Neural cell (in vitro differentiated cells): Measurements from ENCODE around the gene ADAMTS16. TPM values are rescaled to one million over a fixed set of nuclear protein-coding genes. Genes with fewer than 3 reads are reported as not detected.

Source experiments
- H2AFZ ChIP-seq: fragments of 200-600, 300-800 bp; sonication (generic), shearing (Covaris generic); 2 replicates; pipeline ENCODE4 v1.6.0; 2014; ENCODE audit warnings: low read depth, mild to moderate bottlenecking, antibody characterized with exemption, low read length, moderate library complexity
- H3F3A ChIP-seq: fragments of 200-600 bp; shearing (Covaris generic); 2 replicates; pipeline ENCODE4 v1.6.1; 2016; ENCODE audit warnings: mild to moderate bottlenecking, moderate library complexity, mixed read lengths, antibody characterized with exemption, low read length; ENCODE audit not compliant: insufficient read depth, poor library complexity, severe bottlenecking
- H3K27ac ChIP-seq: fragments of 200-600, 300-800 bp; sonication (generic), shearing (Covaris generic); 2 replicates; pipeline ENCODE4 v1.5.1; 2014; ENCODE audit warnings: mild to moderate bottlenecking, low read length, moderate library complexity
- H3K27me3 ChIP-seq: fragments of 300-800, 200-600 bp; sonication (generic), shearing (Covaris generic); 2 replicates; pipeline ENCODE4 v1.6.0; 2014; ENCODE audit warnings: mild to moderate bottlenecking, low read depth, low read length, moderate library complexity; ENCODE audit not compliant: insufficient read depth
- H3K36me3 ChIP-seq: fragments of 300-800, 200-600 bp; sonication (generic), shearing (Covaris generic); 2 replicates; pipeline ENCODE4 v1.5.1; 2014; ENCODE audit warnings: mild to moderate bottlenecking, antibody characterized with exemption, low read length, moderate library complexity; ENCODE audit not compliant: insufficient read depth
- H3K4me2 ChIP-seq: fragments of 300-800, 200-600 bp; sonication (generic), shearing (Covaris generic); 2 replicates; pipeline ENCODE4 v1.6.0; 2014; ENCODE audit warnings: mild to moderate bottlenecking, low read length
- H3K4me3 ChIP-seq: fragments of 300-800, 200-600 bp; sonication (generic), shearing (Covaris generic); 2 replicates; pipeline ENCODE4 v1.5.1; 2014; ENCODE audit warnings: mild to moderate bottlenecking, low read length, moderate library complexity
- H3K79me2 ChIP-seq: fragments of 200-600 bp; shearing (Covaris generic); replicated peaks from 2 replicates; pipeline ENCODE4 v1.6.0; 2014; ENCODE audit warnings: mild to moderate bottlenecking, low read length, moderate library complexity; ENCODE audit not compliant: insufficient read depth
- H3K9ac ChIP-seq: fragments of 300-800, 200-600 bp; sonication (generic), shearing (Covaris generic); 2 replicates; pipeline ENCODE4 v1.6.1; 2016; ENCODE audit warnings: mild to moderate bottlenecking, low read length, mixed read lengths
- H3K9me2 ChIP-seq: fragments of 200-600 bp; shearing (Covaris generic); 2 replicates; pipeline ENCODE4 v1.6.1; 2016; ENCODE audit warnings: mild to moderate bottlenecking, low read length, mixed read lengths; ENCODE audit not compliant: insufficient read depth
- H3K9me3 ChIP-seq: fragments of 200-600, 300-800 bp; sonication (generic), shearing (Covaris generic); 2 replicates; pipeline ENCODE4 v1.6.1; 2016; ENCODE audit warnings: mild to moderate bottlenecking, mixed run types, low read length, moderate library complexity, mixed read lengths
- H4K20me1 ChIP-seq: fragments of 200-600 bp; shearing (Covaris generic); 2 replicates; pipeline ENCODE4 v1.6.1; 2016; ENCODE audit warnings: mild to moderate bottlenecking, mixed run types; ENCODE audit not compliant: insufficient read depth
- CTCF ChIP-seq: fragments of 450-650 bp; IDR thresholded peaks from 2 replicates; pipeline ENCODE4 v1.5.1; 2014; ENCODE audit warnings: antibody characterized with exemption, mild to moderate bottlenecking, moderate library complexity; ENCODE audit not compliant: poor library complexity, severe bottlenecking
- EP300 ChIP-seq: fragments of 450-650 bp; conservative IDR thresholded peaks from 2 replicates; pipeline ENCODE4 v1.6.1; 2014; ENCODE audit warnings: antibody characterized with exemption, mild to moderate bottlenecking, moderate library complexity; ENCODE audit not compliant: poor library complexity, severe bottlenecking
- EZH2 ChIP-seq: fragments of 200-600, 300-800 bp; shearing (Covaris generic), sonication (generic); IDR thresholded peaks from 2 replicates; pipeline ENCODE4 v1.6.1; 2014; ENCODE audit warnings: antibody characterized with exemption, low read length, borderline replicate concordance, mild to moderate bottlenecking; ENCODE audit not compliant: insufficient read depth, poor library complexity, severe bottlenecking
- MXI1 ChIP-seq: fragments of 450-650 bp; conservative IDR thresholded peaks from 2 replicates; pipeline ENCODE4 v1.6.1; 2014; ENCODE audit warnings: antibody characterized with exemption, mild to moderate bottlenecking; ENCODE audit not compliant: poor library complexity, severe bottlenecking
- POLR2AphosphoS5 ChIP-seq: IDR thresholded peaks from 2 replicates; pipeline ENCODE4 v1.6.1; 2012
- RAD21 ChIP-seq: fragments of 450-650 bp; conservative IDR thresholded peaks from 2 replicates; pipeline ENCODE4 v1.6.1; 2014; ENCODE audit warnings: antibody characterized with exemption, mild to moderate bottlenecking, moderate library complexity
- REST ChIP-seq: IDR thresholded peaks from 2 replicates; pipeline ENCODE4 v1.6.1; 2012; ENCODE audit warnings: borderline replicate concordance
- SMC3 ChIP-seq: fragments of 450-650 bp; conservative IDR thresholded peaks from 2 replicates; pipeline ENCODE4 v1.6.1; 2014; ENCODE audit warnings: antibody characterized with exemption, mild to moderate bottlenecking, moderate library complexity; ENCODE audit not compliant: poor library complexity
- TAF1 ChIP-seq: IDR thresholded peaks from 2 replicates; pipeline ENCODE4 v1.6.1; 2012; ENCODE audit warnings: low read depth
- polyA plus RNA-seq: library from polyadenylated mRNA; depleted of rRNA; stranded (reverse); fragments of >200 nt; gene quantifications from 2 replicates; pipeline ENCODE4 v1.2.3, GENCODE V29; 2014

The ADAMTS16 gene
- polyA plus RNA-seq, 1 donor from 2014 or later: 1.3 TPM

GRCh38 chr5:5360941-5361520 lies 220.9 kb downstream of the ADAMTS16 start:
- Histone ChIP-seq H3K4me2 (no peak overlapping the region), H3K9me3 (no peaks in the 10 kb centered on the region), H3K79me2 (no peaks in the 10 kb centered on the region), H2AFZ (no peak overlapping the region), H4K20me1 (no peaks in the 10 kb centered on the region), H3K27ac (no peak overlapping the region), H3K9ac (no peak overlapping the region), H3K9me2 (no peaks in the 10 kb centered on the region), H3K27me3 (no peaks in the 10 kb centered on the region), H3K36me3 (no peaks in the 10 kb centered on the region), H3F3A (no peaks in the 10 kb centered on the region), H3K4me3 (no peak overlapping the region)
- TF ChIP-seq MXI1: no peak
- TF ChIP-seq CTCF: no peak
- TF ChIP-seq EZH2: no peak
- no peak for TF ChIP-seq RAD21
- TF ChIP-seq TAF1: no peak
- no peak for TF ChIP-seq REST
- TF ChIP-seq SMC3: no peak
- no peak for TF ChIP-seq POLR2AphosphoS5
- TF ChIP-seq EP300: no peak

GRCh38 chr5:5363045-5363444 lies 222.9 kb downstream of the ADAMTS16 start:
- H3K27me3 ChIP-seq: no peaks in the 10 kb centered on the region
- H2AFZ ChIP-seq: no peak overlapping the region
- H3K9ac ChIP-seq: no peak overlapping the region
- H3K27ac ChIP-seq: no peak overlapping the region
- no peaks in the 10 kb centered on the region for H3K36me3 ChIP-seq
- no peak overlapping the region for H3K4me2 ChIP-seq
- no peaks in the 10 kb centered on the region for H3K9me2 ChIP-seq
- H3K79me2 ChIP-seq: no peaks in the 10 kb centered on the region
- no peak for TF ChIP-seq POLR2AphosphoS5
- H3F3A ChIP-seq: no peaks in the 10 kb centered on the region
- no peaks in the 10 kb centered on the region for H3K9me3 ChIP-seq
- H3K4me3 ChIP-seq: no peak overlapping the region
- H4K20me1 ChIP-seq: no peaks in the 10 kb centered on the region

- no peaks in the 10 kb centered on the region for H3K79me2 ChIP-seq
- no peak overlapping the region for H3K4me3 ChIP-seq
- no peak overlapping the region for H3K27ac ChIP-seq
- H2AFZ ChIP-seq: no peak overlapping the region
- no peak overlapping the region for H3K9ac ChIP-seq
- H3K36me3 ChIP-seq: no peaks in the 10 kb centered on the region
- TF ChIP-seq SMC3 (no peak), EP300 (no peak), MXI1 (no peak), REST (no peak), TAF1 (no peak), EZH2 (no peak)
- no peaks in the 10 kb centered on the region for H4K20me1 ChIP-seq
- no peaks in the 10 kb centered on the region for H3K27me3 ChIP-seq
- no peaks in the 10 kb centered on the region for H3K9me3 ChIP-seq
- no peak overlapping the region for H3K4me2 ChIP-seq
- no peaks in the 10 kb centered on the region for H3F3A ChIP-seq
- H3K9me2 ChIP-seq: no peaks in the 10 kb centered on the region
Observed at GRCh38 chr5:5364932-5365331, 224.8 kb downstream of the ADAMTS16 start.
